NK-92 treated with Interleukin-12 subunit alpha and Interleukin-12 subunit beta, amount 100 ng/mL, for 24 hours (cell line): ENCODE data around the gene DISC1.
"Not testable (repeated sequence)": the region's sequence is repeated elsewhere in the genome, so short reads cannot be mapped to it uniquely, and the experiment has no call there.

Source experiments
- DNase-seq: peaks from one replicate; lab custom pipeline; 2025; lab: John Stamatoyannopoulos, UW

DISC1 gene

GRCh38 chr1:231774719-231775335, 148.2 kb downstream of the DISC1 start:
- no peak for DNase-seq

GRCh38 chr1:231776010-231776756, 149.6 kb downstream of the DISC1 start:
- no peak for DNase-seq

GRCh38 chr1:231776757-231777062, 150.1 kb downstream of the DISC1 start:
- no peak for DNase-seq

GRCh38 chr1:231778009-231778719, 151.6 kb downstream of the DISC1 start:
- no peak for DNase-seq

GRCh38 chr1:231779081-231779480, 152.5 kb downstream of the DISC1 start:
- no peak for DNase-seq

GRCh38 chr1:231781892-231782291, 155.3 kb downstream of the DISC1 start:
- no peak for DNase-seq

GRCh38 chr1:231785073-231785472, 158.5 kb downstream of the DISC1 start:
- not testable (repeated sequence) for DNase-seq

- no peak for DNase-seq
These were observed 159.5 kb downstream of the DISC1 start for GRCh38 chr1:231786126-231786525.

- no peak for DNase-seq
These were observed 166.0 kb downstream of the DISC1 start for GRCh38 chr1:231792634-231793033.

GRCh38 chr1:231793893-231794292, 167.3 kb downstream of the DISC1 start:
- DNase-seq: no peak

- no peak for DNase-seq
These were observed 169.6 kb downstream of the DISC1 start for GRCh38 chr1:231796141-231796540.

GRCh38 chr1:231799363-231799986, 172.9 kb downstream of the DISC1 start:
- DNase-seq: no peak

- no peak for DNase-seq
These were observed 173.5 kb downstream of the DISC1 start for GRCh38 chr1:231800108-231800507.

- DNase-seq: no peak
These were observed 174.5 kb downstream of the DISC1 start for GRCh38 chr1:231801042-231801585.

- DNase-seq: no peak
These were observed 176.8 kb downstream of the DISC1 start for GRCh38 chr1:231803353-231803752.

- no peak for DNase-seq
These were observed 180.3 kb downstream of the DISC1 start for GRCh38 chr1:231806623-231807495.

GRCh38 chr1:231807541-231807940, 181.0 kb downstream of the DISC1 start:
- DNase-seq: no peak

GRCh38 chr1:231808116-231808515, 181.5 kb downstream of the DISC1 start:
- no peak for DNase-seq

- no peak for DNase-seq
These were observed 182.4 kb downstream of the DISC1 start for GRCh38 chr1:231808990-231809389.

- no peak for DNase-seq
These were observed 183.8 kb downstream of the DISC1 start for GRCh38 chr1:231810415-231810814.

GRCh38 chr1:231814021-231814420, 187.4 kb downstream of the DISC1 start:
- no peak for DNase-seq

- DNase-seq: no peak
These were observed 187.9 kb downstream of the DISC1 start for GRCh38 chr1:231814521-231814920.
